Stimulated activated CD4-positive, alpha-beta T cell treated with anti-CD3 and anti-CD28 coated beads, Interleukin-15, amount 100 ng/mL, for 48 hours (primary cell): ENCODE results near the gene KCNK18.
"Not testable (repeated sequence)": the region's sequence is repeated elsewhere in the genome, so short reads cannot be mapped to it uniquely, and the experiment has no call there.

Experiments
- DNase-seq, 2 donors: peaks; one replicate each; pipeline ENCODE4 v3.0.0-alpha.2; 2020; ENCODE audit warnings: low read depth in 2 of 2

The KCNK18 gene

GRCh38 chr10:117221156-117221711, 23.9 kb downstream of the KCNK18 start:
- DNase-seq: no peak

- no peak for DNase-seq
These were observed 25.3 kb downstream of the KCNK18 start for GRCh38 chr10:117222552-117222951.

GRCh38 chr10:117222976-117223692, 25.8 kb downstream of the KCNK18 start:
- DNase-seq: no peak

- no peak for DNase-seq
These were observed 26.6 kb downstream of the KCNK18 start for GRCh38 chr10:117223693-117224430.

GRCh38 chr10:117224881-117225280, 27.6 kb downstream of the KCNK18 start:
- DNase-seq: no peak

- no peak for DNase-seq
These were observed 29.6 kb downstream of the KCNK18 start for GRCh38 chr10:117226813-117227451.

- DNase-seq: no peak
These were observed 30.9 kb downstream of the KCNK18 start for GRCh38 chr10:117228210-117228609.

- DNase-seq: not testable (repeated sequence)
These were observed 32.8 kb downstream of the KCNK18 start for GRCh38 chr10:117230107-117230506.

GRCh38 chr10:117237401-117237991, 40.2 kb downstream of the KCNK18 start:
- no peak for DNase-seq

GRCh38 chr10:117239051-117239450, 41.8 kb downstream of the KCNK18 start:
- DNase-seq: no peak

GRCh38 chr10:117239721-117240620, 42.7 kb downstream of the KCNK18 start:
- no peak for DNase-seq

GRCh38 chr10:117240621-117241529, 43.6 kb downstream of the KCNK18 start, which contains the start of gene SLC18A2:
SLC18A2 (plus strand) TSS chr10:117241114; CDS start chr10:117241694, 580 bp downstream.
- no peak for DNase-seq

- DNase-seq: no peak
These were observed 44.5 kb downstream of the KCNK18 start for GRCh38 chr10:117241541-117242462.

GRCh38 chr10:117242463-117242832, 45.2 kb downstream of the KCNK18 start:
- DNase-seq: no peak

GRCh38 chr10:117246997-117247671, 49.8 kb downstream of the KCNK18 start:
- no peak for DNase-seq

- DNase-seq: no peak
These were observed 51.6 kb downstream of the KCNK18 start for GRCh38 chr10:117248750-117249465.

GRCh38 chr10:117249493-117250093, 52.3 kb downstream of the KCNK18 start:
- DNase-seq: no peak
